Esophagus squamous epithelium (tissue), 5 donors: ENCODE results near the gene UBE2D4. TPM values are rescaled to one million over a fixed set of nuclear protein-coding genes. Genes with fewer than 3 reads are reported as not detected.
A peak's percentile ranks its signal among the peaks of the same experiment; 100 is the strongest.
"Not testable (repeated sequence)": the region's sequence is repeated elsewhere in the genome, so short reads cannot be mapped to it uniquely, and the experiment has no call there.

ENCODE experiments used
- DNase-seq: peaks from one replicate; lab custom pipeline; 2025; lab: John Stamatoyannopoulos, UW
- H3K27ac ChIP-seq, 4 donors: fragments of 200-600 bp; sonication (generic); one replicate each; pipeline ENCODE4 v1.5.1; 2016 to 2019; ENCODE audit warnings: mild to moderate bottlenecking in 1 of 4
- H3K27me3 ChIP-seq, 4 donors: fragments of 200-600 bp; sonication (generic); 1 replicate in 3 of 4; 2 replicates in 1 of 4; pipeline versions ENCODE4 v1.5.1 to v1.6.0; 2017 to 2021; ENCODE audit warnings: antibody characterized with exemption in 1 of 4
- H3K36me3 ChIP-seq, 3 donors: fragments of 200-600 bp; sonication (generic); one replicate each; pipeline ENCODE4 v1.5.1; 2016 to 2019
- H3K4me1 ChIP-seq, 3 donors: fragments of 200-600 bp; sonication (generic); one replicate each; pipeline ENCODE4 v1.5.1; 2017 to 2019
- H3K4me3 ChIP-seq, 4 donors: fragments of 200-600 bp; sonication (generic); 1 replicate in 3 of 4; 2 replicates in 1 of 4; pipeline ENCODE4 v1.5.1; 2016 to 2019; ENCODE audit warnings: mild to moderate bottlenecking in 2 of 4, moderate library complexity in 1 of 4
- H3K9me3 ChIP-seq, 3 donors: fragments of 200-600 bp; sonication (generic); one replicate each; pipeline ENCODE4 v1.5.1; 2016 to 2019
- WGBS, 2 donors: methylation state at CpG; one replicate each; pipeline ENCODE4 v1.1.5; 2018; 5-methylcytosine and 5-hydroxymethylcytosine counted together
- intact Hi-C: fragments of 100-400 bp; cut with DNase I; formaldehyde crosslinking; loops from one replicate; pipeline ENCODE4 v1.15.0; 2022
- total RNA-seq, 4 donors: library from RNA; depleted of rRNA; stranded (reverse); fragments of >200 nt; gene quantifications; one replicate each; pipeline ENCODE4 v1.1.0, GENCODE V29; 2016
- TF ChIP-seq, protein P1 (sequence below), 6 experiments: fragments of 450-650 bp in 4 of 6; fragments of 200-600 bp in 2 of 6; sonication (generic) in 2 of 6; IDR thresholded peaks; one replicate each; pipeline ENCODE4 v1.5.1; 2016 to 2019; ENCODE audit warnings: antibody characterized with exemption in 6 of 6, mild to moderate bottlenecking in 4 of 6, moderate library complexity in 4 of 6
- donor health status: DM: yes; HTN: yes; CAD: no.

The UBE2D4 gene
- total RNA-seq, 4 donors from 2014 or later = 8.8 to 10.9 (median 9.5) TPM

DNA sequence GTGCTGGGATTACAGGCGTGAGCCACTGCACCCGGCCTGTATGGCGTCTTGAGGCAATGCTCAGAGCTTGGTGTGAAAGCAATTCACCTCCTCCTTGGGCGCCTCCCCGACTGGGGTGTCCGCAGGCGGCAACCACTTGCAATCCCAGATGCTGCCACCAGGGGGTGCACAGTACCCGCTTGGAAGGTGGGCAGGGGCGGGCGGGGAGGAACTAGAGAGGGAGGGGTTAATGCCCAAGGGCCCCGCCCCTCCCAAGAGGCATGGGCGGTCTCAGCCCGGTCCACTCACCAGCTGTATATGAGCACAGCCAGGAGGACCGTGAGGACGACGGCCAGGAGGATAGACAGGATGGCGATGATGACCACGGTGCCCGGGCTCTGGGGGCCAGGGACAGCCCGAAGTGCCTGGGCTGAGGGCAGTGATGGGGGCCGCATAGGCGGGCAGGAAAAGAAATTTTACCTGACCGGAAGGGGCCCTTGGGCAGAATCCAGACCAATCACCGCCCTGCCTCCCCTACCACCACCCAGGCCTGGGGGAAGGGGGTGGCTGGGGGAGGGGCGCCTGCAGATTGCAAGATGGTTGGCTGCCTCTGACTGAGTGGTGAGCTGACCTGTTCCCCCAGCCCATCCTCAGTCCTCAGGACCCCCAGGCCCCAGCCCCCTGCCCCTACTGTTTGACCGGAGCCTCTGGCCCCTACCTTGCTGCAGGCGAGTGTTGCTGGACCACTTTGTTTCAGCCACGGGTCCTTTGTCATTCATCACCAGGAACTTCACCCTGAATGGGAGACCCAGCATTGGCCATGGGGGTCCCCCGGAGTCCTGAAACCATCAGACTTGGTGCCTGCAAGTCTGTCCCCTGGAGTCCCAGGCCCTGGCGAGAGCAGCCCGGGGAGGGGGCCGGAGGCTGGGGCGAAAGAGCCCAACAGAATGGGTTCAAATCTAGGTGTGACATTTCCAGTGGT is 59.9 kb downstream of the UBE2D4 start:
- H3K36me3 ChIP-seq = peaks cover 0 to 38% (median 0%) of the 10 kb centered on the region in 3 donors
- TF ChIP-seq, protein P1, sequence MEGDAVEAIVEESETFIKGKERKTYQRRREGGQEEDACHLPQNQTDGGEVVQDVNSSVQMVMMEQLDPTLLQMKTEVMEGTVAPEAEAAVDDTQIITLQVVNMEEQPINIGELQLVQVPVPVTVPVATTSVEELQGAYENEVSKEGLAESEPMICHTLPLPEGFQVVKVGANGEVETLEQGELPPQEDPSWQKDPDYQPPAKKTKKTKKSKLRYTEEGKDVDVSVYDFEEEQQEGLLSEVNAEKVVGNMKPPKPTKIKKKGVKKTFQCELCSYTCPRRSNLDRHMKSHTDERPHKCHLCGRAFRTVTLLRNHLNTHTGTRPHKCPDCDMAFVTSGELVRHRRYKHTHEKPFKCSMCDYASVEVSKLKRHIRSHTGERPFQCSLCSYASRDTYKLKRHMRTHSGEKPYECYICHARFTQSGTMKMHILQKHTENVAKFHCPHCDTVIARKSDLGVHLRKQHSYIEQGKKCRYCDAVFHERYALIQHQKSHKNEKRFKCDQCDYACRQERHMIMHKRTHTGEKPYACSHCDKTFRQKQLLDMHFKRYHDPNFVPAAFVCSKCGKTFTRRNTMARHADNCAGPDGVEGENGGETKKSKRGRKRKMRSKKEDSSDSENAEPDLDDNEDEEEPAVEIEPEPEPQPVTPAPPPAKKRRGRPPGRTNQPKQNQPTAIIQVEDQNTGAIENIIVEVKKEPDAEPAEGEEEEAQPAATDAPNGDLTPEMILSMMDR (IDR thresholded peaks at IDR 0.05) = peak in 4 of 6 experiments; percentile 19 to 87 (median 65)
- intact Hi-C loops, H3K27me3 ChIP-seq, H3K9me3 ChIP-seq, DNase-seq: not testable (repeated sequence)
- peak overlapping the region in 3 of 4 donors; percentile 24 to 82 (median 82) for H3K27ac ChIP-seq
- H3K4me1 ChIP-seq = peaks cover 0 to 35% (median 0%) of the 10 kb centered on the region in 3 donors
- peak overlapping the region in 3 of 4 donors; percentile 20 to 48 (median 23) for H3K4me3 ChIP-seq
- 0 to 37% methylated on average over 2 to 6 of the region's 33 CpGs for WGBS, 2 donors

DNA sequence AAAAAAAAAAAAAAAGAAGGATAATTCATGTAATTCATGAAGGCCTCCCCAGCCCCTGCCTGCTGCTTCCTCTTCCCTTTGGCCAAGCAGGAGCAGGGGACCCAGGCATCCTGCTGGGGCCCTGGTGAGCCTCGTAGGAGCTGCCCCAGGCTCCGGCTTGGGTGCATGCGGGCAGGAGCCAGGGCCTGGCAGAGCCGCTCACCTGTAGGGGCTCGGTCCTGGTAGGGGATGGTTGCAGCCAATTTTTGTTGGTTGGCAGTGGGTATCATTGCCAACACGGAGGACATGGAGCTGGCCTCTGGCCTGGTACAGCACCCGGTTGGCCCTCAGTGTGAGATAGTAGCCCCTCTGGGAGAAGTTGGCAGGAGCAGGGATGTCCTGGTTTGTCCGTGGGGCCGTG is 61.2 kb downstream of the UBE2D4 start:
- Histone ChIP-seq H3K27ac (peak overlapping the region in 1 of 4 donors; percentile 82), H3K4me1 (peaks cover 0 to 41% (median 0%) of the 10 kb centered on the region in 3 donors), H3K36me3 (peaks cover 0 to 31% (median 0%) of the 10 kb centered on the region in 3 donors), H3K4me3 (peak overlapping the region in 1 of 4 donors; percentile 39)
- DNase-seq, H3K9me3 ChIP-seq, intact Hi-C loops, H3K27me3 ChIP-seq: not testable (repeated sequence)
- WGBS, 2 donors = 60% methylated on average over 1 of the region's 9 CpGs; no CpG with 5 or more reads in 1 of the 2 donors

DNA sequence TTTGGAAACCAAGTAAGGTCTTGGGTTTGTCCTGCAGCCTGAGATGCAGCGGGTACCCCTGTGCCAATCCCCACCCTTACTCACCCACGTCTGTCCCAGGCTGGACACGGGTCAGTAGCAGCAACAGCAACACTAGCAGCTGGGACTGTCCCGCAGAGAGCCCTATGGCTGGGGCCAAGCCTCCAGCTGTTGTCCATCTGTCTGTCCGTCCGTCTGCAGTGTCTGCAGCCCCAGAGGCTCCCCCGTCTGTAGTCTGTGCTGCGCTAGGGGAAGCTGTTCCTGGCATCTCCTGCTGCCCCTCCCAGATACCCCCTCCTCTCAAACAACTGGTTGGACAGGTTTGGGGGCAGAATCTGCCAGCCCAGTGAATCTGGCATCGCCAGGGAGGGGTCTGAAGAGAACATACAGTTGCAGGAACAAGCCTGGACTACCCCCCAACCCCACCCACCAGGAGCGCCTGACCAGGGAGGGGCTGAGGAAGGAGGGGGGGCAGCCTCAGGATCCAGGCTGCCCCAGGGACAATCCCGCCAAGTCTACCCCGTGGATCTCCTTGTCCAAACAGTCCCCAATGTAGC is 63.9 kb downstream of the UBE2D4 start:
- 40 to 100% methylated on average over 1 to 7 of the region's 12 CpGs for WGBS, 2 donors
- peak overlapping the region; percentile 44 to 82 (median 67) for H3K27ac ChIP-seq
- H3K36me3 ChIP-seq = peaks cover 0 to 21% (median 0%) of the 10 kb centered on the region in 3 donors
- H3K27me3 ChIP-seq, intact Hi-C loops, H3K9me3 ChIP-seq, DNase-seq: not testable (repeated sequence)
- H3K4me1 ChIP-seq = peaks cover 0 to 48% (median 0%) of the 10 kb centered on the region in 3 donors
- H3K4me3 ChIP-seq = peak overlapping the region; percentile 6 to 42 (median 34)

DNA sequence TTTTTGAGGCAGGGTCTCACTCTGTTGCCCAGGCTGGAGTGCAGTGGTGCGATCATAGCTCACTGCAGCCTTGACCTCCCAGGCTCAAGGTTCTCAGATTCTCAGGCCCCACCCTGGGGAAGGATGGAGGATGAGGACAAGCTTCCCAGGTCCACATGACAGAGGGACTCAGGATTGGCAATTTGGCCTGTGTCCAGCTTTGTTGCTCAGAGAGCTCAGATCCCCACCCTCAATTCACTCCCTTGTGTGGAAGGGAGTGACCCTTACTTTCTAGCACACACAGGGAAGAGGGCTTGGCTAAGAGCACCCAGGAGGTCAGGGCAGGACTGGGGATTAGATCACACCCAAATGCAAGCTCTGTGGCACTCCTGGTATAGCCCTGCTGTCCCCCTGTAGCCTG is 64.6 kb downstream of the UBE2D4 start:
- H3K9me3 ChIP-seq, H3K27me3 ChIP-seq, intact Hi-C loops, DNase-seq: not testable (repeated sequence)
- Histone ChIP-seq H3K36me3 (peaks cover 0 to 17% (median 0%) of the 10 kb centered on the region in 3 donors), H3K27ac (peak overlapping the region in 3 of 4 donors; percentile 11 to 82 (median 77)), H3K4me1 (peaks cover 0 to 44% (median 0%) of the 10 kb centered on the region in 3 donors), H3K4me3 (peak overlapping the region in 1 of 4 donors; percentile 39)
- WGBS, 2 donors = 71 to 88% methylated on average over 1 of the region's 1 CpG

DNA sequence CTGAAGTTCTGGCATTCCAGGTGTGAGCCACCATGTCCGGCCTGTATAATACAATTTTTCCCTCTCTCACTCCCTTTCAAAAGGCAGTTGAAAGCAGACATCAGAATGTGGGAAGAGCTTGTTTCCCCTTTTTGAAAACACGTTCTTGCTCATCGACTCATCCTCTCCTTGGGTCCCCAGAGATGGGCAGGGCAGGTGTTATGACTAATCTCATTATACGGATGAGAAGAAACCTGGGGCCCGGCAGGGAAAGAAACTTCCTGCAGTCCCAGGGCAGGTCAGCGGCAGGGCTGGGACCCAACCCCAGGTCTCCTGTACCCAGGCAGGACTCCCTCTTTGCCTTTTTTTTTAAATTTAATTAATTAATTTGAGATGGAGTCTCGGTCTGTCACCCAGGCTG is 66.7 kb downstream of the UBE2D4 start:
- WGBS, 2 donors = 83% methylated on average over 1 of the region's 7 CpGs
- intact Hi-C loops, H3K27me3 ChIP-seq, H3K9me3 ChIP-seq, H3K4me3 ChIP-seq, DNase-seq, H3K36me3 ChIP-seq: not testable (repeated sequence)
- peak overlapping the region; percentile 30 to 86 (median 73) for H3K27ac ChIP-seq
- H3K4me1 ChIP-seq = peaks cover 0 to 33% (median 0%) of the 10 kb centered on the region in 3 donors

DNA sequence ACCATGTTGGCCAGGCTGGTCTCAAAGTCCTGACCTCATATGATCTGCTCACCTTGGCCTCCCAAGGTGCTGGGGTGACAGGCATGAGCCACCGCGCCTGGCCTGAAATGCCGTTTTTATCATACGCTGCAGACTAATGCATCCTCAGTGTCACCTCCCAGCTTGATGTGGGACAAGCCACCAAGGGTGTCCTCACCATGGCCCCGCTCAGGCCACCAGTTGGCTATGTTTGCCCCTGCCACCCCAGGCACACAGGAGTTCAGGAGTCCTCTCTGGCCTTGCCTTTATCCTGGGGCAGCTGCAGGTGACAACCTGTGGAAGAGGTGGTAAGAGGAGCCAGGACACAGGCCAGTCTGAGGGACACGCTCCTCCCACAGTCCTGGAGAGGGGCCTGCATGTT is 68.4 kb downstream of the UBE2D4 start:
- DNase-seq, intact Hi-C loops: not testable (repeated sequence)

DNA sequence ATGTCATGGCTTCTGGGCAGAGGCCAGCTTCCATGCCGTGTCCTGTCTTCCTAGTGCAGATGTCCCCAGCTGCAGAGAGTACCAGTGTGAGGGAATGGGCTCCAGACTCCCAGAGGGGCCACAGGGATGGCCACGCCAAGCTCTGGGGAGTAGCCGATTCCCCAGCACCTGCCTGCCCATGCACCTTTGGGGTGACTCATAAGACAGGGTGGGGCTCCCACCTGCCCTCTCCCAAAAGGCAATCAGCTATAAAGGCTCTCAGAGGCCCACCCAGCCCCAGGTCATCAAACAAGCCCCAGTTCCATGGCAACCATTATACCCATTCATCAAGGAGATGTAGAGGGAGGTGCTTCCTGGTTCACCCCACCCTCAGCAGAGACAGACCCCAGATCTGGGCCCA is 71.3 kb downstream of the UBE2D4 start, which contains the start of gene SPDYE1:
SPDYE1 (plus strand) TSS at position 366 of the 400 bp plus-strand sequence. CDS start 2,053 bp downstream, outside the sequence.
- H3K9me3 ChIP-seq, intact Hi-C loops, H3K36me3 ChIP-seq, H3K27me3 ChIP-seq, H3K4me3 ChIP-seq, DNase-seq: not testable (repeated sequence)
- Histone ChIP-seq H3K4me1 (peaks cover 0 to 12% (median 0%) of the 10 kb centered on the region in 3 donors), H3K27ac (peak within 1 kb of the TSS in 1 of 4 donors; percentile 21)
- WGBS, 2 donors = no CpG with 5 or more reads among the region's 3 CpGs

More for the DNA sequence above, 68.4 kb downstream of the UBE2D4 start:
- 100% methylated on average over 2 of the region's 6 CpGs; no CpG with 5 or more reads in 1 of the 2 donors for WGBS, 2 donors
- not testable (repeated sequence) for H3K4me3 ChIP-seq, H3K36me3 ChIP-seq, H3K9me3 ChIP-seq, H3K27me3 ChIP-seq, H3K27ac ChIP-seq
- H3K4me1 ChIP-seq = peaks cover 0 to 29% (median 0%) of the 10 kb centered on the region in 3 donors

Other genes with a start within 250 kb of the UBE2D4 start
- 10 to 100 TPM; 20.5 to 59.1 (median 42.3) TPM for gene COA1, start 196.9 kb upstream of the UBE2D4 start, total RNA-seq
- 10 to 100 TPM; 34.2 to 83.2 (median 60.4) TPM for gene BLVRA, start 167.8 kb upstream of the UBE2D4 start, total RNA-seq
- gene MRPS24, start 56.9 kb upstream of the UBE2D4 start, total RNA-seq = 100 to 1,000 TPM in 3 of 4 donors, 10 to 100 TPM in 1; 86.0 to 144 (median 117) TPM
- 10 to 100 TPM; 18.3 to 22.8 (median 21.1) TPM for gene URGCP, start 19.8 kb upstream of the UBE2D4 start, total RNA-seq
- gene SPDYE1, start 71.5 kb downstream of the UBE2D4 start, total RNA-seq = not detected
- gene DBNL, start 118.3 kb downstream of the UBE2D4 start, total RNA-seq = 100 to 1,000 TPM; 185 to 337 (median 225) TPM
- 1 to 10 TPM in 2 of 4 donors, under 1 TPM in 1, not detected in 1; 0.57 to 1.6 (median 1.3) TPM for gene PGAM2, start 139.1 kb downstream of the UBE2D4 start, total RNA-seq
- gene POLM, start 156.1 kb downstream of the UBE2D4 start, total RNA-seq = 10 to 100 TPM; 24.1 to 45.9 (median 24.8) TPM
- 10 to 100 TPM in 2 of 4 donors, 1 to 10 TPM in 2; 4.6 to 83.9 (median 25.2) TPM for gene AEBP1, start 177.9 kb downstream of the UBE2D4 start, total RNA-seq
- gene POLD2, start 197.1 kb downstream of the UBE2D4 start, total RNA-seq = 100 to 1,000 TPM in 1 of 4 donors, 10 to 100 TPM in 3; 71.2 to 164 (median 89.5) TPM
- gene MYL7, start 214.9 kb downstream of the UBE2D4 start, total RNA-seq = not detected